ENCODE measurements around the gene TPRG1. TPM values are rescaled to one million over a fixed set of nuclear protein-coding genes. Genes with fewer than 3 reads are reported as not detected.

Gene TPRG1
- total and polyA plus RNA-seq, 2 of the 4 experiments (the other 2 are of a cell fraction) = 0.17 TPM; not detected in 1

GRCh38 chr3:189295089-189295488, 123.3 kb downstream of the TPRG1 start:
- Histone ChIP-seq H3K9me3 (ENCODE audit: control insufficient read depth, insufficient read depth, low read length) (no peaks in the 10 kb centered on the region), H4K20me1 (ENCODE audit: insufficient read depth, low read length) (no peaks in the 10 kb centered on the region), H3K14ac (replicated peaks; ENCODE audit: low read depth, low read length) (no peak overlapping the region), H2BK120ac (ENCODE audit: low read depth, low read length) (no peak overlapping the region), H4K8ac (ENCODE audit: low read depth in 2 of 2, low read length in 2 of 2) (no peak overlapping the region), H3K27ac (ENCODE audit: insufficient read depth, low read length) (no peak overlapping the region), H3K56ac (ENCODE audit: extremely low read depth, insufficient read depth, low read length) (no peak overlapping the region), H3K36me3 (ENCODE audit: control insufficient read depth, insufficient read depth, low read length) (no peaks in the 10 kb centered on the region), H3K9me1 (ENCODE audit: insufficient read depth, low read length) (no peaks in the 10 kb centered on the region), H4K5ac (ENCODE audit: low read depth, low read length) (no peak overlapping the region), H2BK5ac (ENCODE audit: low read depth, low read length, poor library complexity, severe bottlenecking) (no peak overlapping the region), H2AK5ac (ENCODE audit: low read depth, low read length) (no peak overlapping the region), H3K4me1 (ENCODE audit: control insufficient read depth, insufficient read depth, low read length) (no peaks in the 10 kb centered on the region), H3K18ac (ENCODE audit: low read depth, low read length) (no peak overlapping the region), H3K23ac (ENCODE audit: low read depth, low read length) (no peak overlapping the region), H3K79me1 (ENCODE audit: low read depth in 1 of 2, low read length in 2 of 2) (no peaks in the 10 kb centered on the region), H3K9ac (ENCODE audit: low read depth, low read length) (no peak overlapping the region), H3K4me2 (ENCODE audit: low read depth, low read length) (no peak overlapping the region), H3K4me3 (ENCODE audit: insufficient read depth, low read depth, low read length) (no peak overlapping the region), H2BK20ac (ENCODE audit: low read depth, low read length) (no peak overlapping the region), H3K27me3 (ENCODE audit: control insufficient read depth, insufficient read depth, low read length) (peaks cover 2% of the 10 kb centered on the region), H2BK15ac (ENCODE audit: low read depth, low read length) (no peak overlapping the region), H4K91ac (ENCODE audit: insufficient read depth, low read depth, low read length) (no peak overlapping the region), H2AK9ac (replicated peaks; ENCODE audit: low read depth, low read length, poor library complexity) (no peak overlapping the region), H2AFZ (replicated peaks; ENCODE audit: low read length, poor library complexity) (no peak overlapping the region), H3K4ac (ENCODE audit: low read depth, low read length) (no peak overlapping the region)
- POLR2A ChIA-PET (ENCODE audit: unreplicated experiment) = no interaction called here
- DNase-seq (no peak), ATAC-seq (ENCODE audit: low read depth) (no peak)
- CTCF ChIA-PET = no interaction called here
- TF ChIP-seq POLR2A (IDR thresholded peaks at IDR 0.05; ENCODE audit: low read depth, low read length) (no peak), ELK1 (IDR thresholded peaks at IDR 0.05; ENCODE audit: borderline replicate concordance, low read depth, low read length) (no peak), NFE2L2 (IDR thresholded peaks at IDR 0.05; ENCODE audit: low read depth, low read length) (no peak), RAD21 (IDR thresholded peaks at IDR 0.05; ENCODE audit: low read length) (no peak), CHD1 (IDR thresholded peaks at IDR 0.05; ENCODE audit: low read depth, low read length) (no peak), MAFK (IDR thresholded peaks at IDR 0.05; ENCODE audit: low read depth, low read length) (no peak)
- intact Hi-C loops (cut with micrococcal nuclease) (no loop called here), dilution Hi-C loops (cut with HindIII; ENCODE audit: low sequenced_read_pairs, unreplicated experiment) (no loop called here), in situ Hi-C loops (cut with MboI; ENCODE audit: low sequenced_read_pairs) (no loop called here)
- BruUV-seq (replicated peaks) = no TSS peak
- WGBS, 2 experiments (ENCODE audit: extremely low coverage in 2 of 2, insufficient read length in 1 of 2) = 86% methylated on average over 1 of the region's 3 CpGs; no CpG with 5 or more reads in 1 of the 2 experiments
